T-cell (primary cell): ENCODE data around the gene TRIP13. TPM values are rescaled to one million over a fixed set of nuclear protein-coding genes. Genes with fewer than 3 reads are reported as not detected.
"Not testable (repeated sequence)": the region's sequence is repeated elsewhere in the genome, so short reads cannot be mapped to it uniquely, and the experiment has no call there.

Experiments
- ATAC-seq, 4 experiments: fragments of 200-7000 bp in 3 of 4; fragments of 150-1000 bp in 1 of 4; cut with Tn5 transposase; replicated peaks in 1 of 4; 1 replicate in 3 of 4; 2 replicates in 1 of 4; pipeline ENCODE4 v1.10.0; 2021; ENCODE audit warnings: moderate library complexity in 3 of 4, mild to moderate bottlenecking in 2 of 4, moderate number of reproducible peaks in 1 of 4
- CTCF ChIA-PET, 2 donors: fragments of 300-600 bp; sonication (Branson Sonifier 250); formaldehyde crosslinking; loops; one replicate each; lab custom pipeline; 2022; ENCODE audit warnings: antibody characterized with exemption in 2 of 2; lab: Charles Lee
- POLR2A ChIA-PET, 2 donors: fragments of 300-600 bp; sonication (Branson Sonifier 250); formaldehyde crosslinking; loops; one replicate each; lab custom pipeline; 2022; ENCODE audit warnings: antibody characterized with exemption in 2 of 2; lab: Charles Lee
- DNase-seq, 35 experiments: peaks; one replicate each; pipeline versions ENCODE4 v3.0.0 to v3.0.0-alpha.2; 2013 to 2023
- H3K27ac ChIP-seq: one replicate; pipeline ENCODE4 v1.5.1; 2013; ENCODE audit warnings: low read length
- H3K27me3 ChIP-seq, 2 experiments: replicated peaks in 1 of 2; 1 replicate in 1 of 2; 2 replicates in 1 of 2; pipeline versions ENCODE4 v1.6.1 to v1.7.0; 2013; ENCODE audit warnings: low read length in 1 of 2, mixed read lengths in 1 of 2; ENCODE audit not compliant: control insufficient read depth in 2 of 2, insufficient read depth in 2 of 2; ENCODE audit errors: extremely low read depth in 1 of 2
- H3K36me3 ChIP-seq, 2 donors: 1 replicate in 1 of 2; 2 replicates in 1 of 2; pipeline versions ENCODE4 v1.6.1 to v1.7.0; 2013; ENCODE audit warnings: low read length in 1 of 2; ENCODE audit not compliant: control insufficient read depth in 2 of 2, insufficient read depth in 1 of 2; ENCODE audit errors: extremely low read depth in 1 of 2
- H3K4me1 ChIP-seq, 2 experiments: 1 replicate in 1 of 2; 2 replicates in 1 of 2; pipeline versions ENCODE4 v1.6.1 to v1.7.0; 2013; ENCODE audit warnings: low read length in 2 of 2, mixed read lengths in 1 of 2; ENCODE audit not compliant: insufficient read depth in 2 of 2, control insufficient read depth in 1 of 2; ENCODE audit errors: extremely low read depth in 1 of 2
- H3K4me3 ChIP-seq, 2 donors: 1 replicate in 1 of 2; 2 replicates in 1 of 2; pipeline versions ENCODE4 v1.5.1 to v1.7.0; 2013; ENCODE audit warnings: mild to moderate bottlenecking in 2 of 2, low read length in 1 of 2, moderate library complexity in 1 of 2; ENCODE audit not compliant: control insufficient read depth in 1 of 2; ENCODE audit errors: extremely low read depth in 1 of 2
- H3K9me3 ChIP-seq: 2 replicates; pipeline ENCODE4 v1.7.0; 2013
- H3K27ac Mint-ChIP-seq, 2 donors: one replicate each; pipeline ENCODE4 v1.8.0; 2020 to 2021; ENCODE audit warnings: mild to moderate bottlenecking in 2 of 2, mixed read lengths in 2 of 2
- H3K27me3 Mint-ChIP-seq, 2 donors: one replicate each; pipeline ENCODE4 v1.8.0; 2021 to 2022; ENCODE audit warnings: mixed read lengths in 2 of 2
- H3K36me3 Mint-ChIP-seq: one replicate; pipeline ENCODE4 v1.8.0; 2021; ENCODE audit warnings: mixed read lengths
- H3K4me1 Mint-ChIP-seq, 3 donors: one replicate each; pipeline ENCODE4 v1.8.0; 2020 to 2022; ENCODE audit warnings: mixed read lengths in 3 of 3, mild to moderate bottlenecking in 1 of 3
- H3K4me3 Mint-ChIP-seq, 3 donors: one replicate each; pipeline ENCODE4 v1.8.0; 2020 to 2022; ENCODE audit warnings: mild to moderate bottlenecking in 3 of 3, mixed read lengths in 3 of 3, moderate library complexity in 3 of 3
- H3K9me3 Mint-ChIP-seq, 3 donors: one replicate each; pipeline ENCODE4 v1.8.0; 2020 to 2022; ENCODE audit warnings: mixed read lengths in 3 of 3
- WGBS: methylation state at CpG from one replicate; pipeline ENCODE4 v1.1.5; 2013; ENCODE audit warnings: missing lambda C conversion rate; ENCODE audit not compliant: insufficient coverage; 5-methylcytosine and 5-hydroxymethylcytosine counted together
- total RNA-seq, 35 experiments: library from RNA in 6 of 35; stranded (reverse) in 6 of 35; fragments of 120-200 nt in 1 of 35; gene quantifications; one replicate each; pipeline versions ENCODE4 v1.2.1 to v1.2.4 and lab custom pipeline; 2013 to 2026

The TRIP13 gene
- total RNA-seq, 5 donors from 2014 or later (not counting 1 experiment from before 2014, with no cell fraction given), result 0.66 to 1.3 (median 0.95) TPM

DNA sequence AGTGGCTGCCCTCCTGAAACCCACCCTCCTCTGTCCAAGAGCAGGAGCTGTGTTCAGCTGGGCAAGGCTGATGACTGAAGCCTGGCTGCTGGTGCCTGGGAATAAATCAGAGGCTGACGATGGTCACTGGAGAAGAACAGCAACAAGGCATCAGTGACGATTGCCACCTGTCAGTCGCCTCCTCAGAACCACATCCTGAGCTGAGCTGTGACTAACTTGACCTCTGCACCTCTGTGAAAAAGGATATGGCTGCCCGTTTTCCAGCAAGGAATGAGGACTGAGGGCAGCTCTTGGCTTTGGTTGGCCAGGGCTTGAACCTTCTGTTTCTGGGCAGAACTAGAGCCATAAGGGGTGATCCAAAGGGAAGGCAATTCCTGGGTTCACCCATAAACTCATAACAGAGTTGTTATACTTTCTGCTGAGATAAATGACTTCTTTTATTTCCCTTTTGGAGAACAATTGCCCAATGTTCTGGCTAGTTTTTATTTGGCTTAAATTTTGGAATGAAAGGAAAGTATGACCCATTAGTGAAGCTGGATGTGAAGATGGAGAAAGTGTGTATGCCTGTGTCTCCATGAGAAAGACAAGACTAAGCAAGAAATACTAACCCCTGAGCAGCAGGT lies 40.1 kb downstream of the TRIP13 start:
- Mint-ChIP-seq H3K36me3 (no peaks in the 10 kb centered on the region), H3K9me3 (no peaks in the 10 kb centered on the region), H3K4me1 (no peaks in the 10 kb centered on the region), H3K27me3 (peaks cover 12 to 15% of the 10 kb centered on the region in 2 donors), H3K4me3 (no peak overlapping the region), H3K27ac (no peak overlapping the region)
- Histone ChIP-seq H3K4me3 (no peak overlapping the region), H3K4me1 (no peaks in the 10 kb centered on the region), H3K36me3 (no peaks in the 10 kb centered on the region), H3K27me3 (peaks cover 0 to 14% of the 10 kb centered on the region in 2 experiments), H3K27ac (no peak overlapping the region), H3K9me3 (no peaks in the 10 kb centered on the region)
- POLR2A ChIA-PET, result no interaction called here
- ATAC-seq (no peak), DNase-seq (no peak)
- CTCF ChIA-PET, result no interaction called here
- WGBS, result 50% methylated on average over 3 of the region's 4 CpGs

DNA sequence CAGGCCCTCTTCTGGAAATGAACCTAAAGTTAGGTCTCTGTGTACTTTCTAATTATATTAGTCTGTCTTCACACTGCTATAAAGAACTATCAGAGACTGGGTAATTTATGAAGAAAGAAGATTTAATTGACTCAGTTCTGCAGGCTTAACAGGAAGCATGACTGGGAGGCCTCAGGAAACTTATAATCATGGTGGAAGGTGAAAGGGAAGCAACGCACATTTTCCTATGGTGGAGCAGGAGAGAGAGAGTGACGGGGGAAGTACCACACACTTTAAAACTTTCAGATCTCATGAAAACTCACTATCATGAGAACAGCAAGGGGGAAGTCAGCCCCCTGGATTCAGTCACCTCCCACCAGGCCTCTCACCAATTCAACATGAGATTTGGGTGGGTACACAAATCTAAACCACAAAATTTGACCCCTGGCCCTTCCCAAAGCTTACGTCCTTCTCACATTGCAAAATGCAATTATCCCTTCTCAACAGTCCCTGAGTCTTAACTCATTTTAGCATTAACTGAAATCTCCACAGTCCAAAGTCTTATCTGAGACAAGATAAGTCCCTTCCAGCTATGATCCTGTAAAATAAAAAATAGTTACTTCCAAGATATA lies 40.7 kb downstream of the TRIP13 start:
- no peaks in the 10 kb centered on the region for H3K36me3 ChIP-seq
- H3K27me3 ChIP-seq, result peaks cover 0 to 17% of the 10 kb centered on the region in 2 experiments
- H3K4me3 ChIP-seq, result no peak overlapping the region
- H3K36me3 Mint-ChIP-seq, result no peaks in the 10 kb centered on the region
- WGBS, result 100% methylated on average over 1 of the region's 3 CpGs
- H3K27me3 Mint-ChIP-seq, result peaks cover 6 to 10% of the 10 kb centered on the region in 2 donors
- no peaks in the 10 kb centered on the region for H3K9me3 ChIP-seq
- H3K27ac Mint-ChIP-seq, result no peak overlapping the region
- H3K4me1 ChIP-seq, result no peaks in the 10 kb centered on the region
- H3K27ac ChIP-seq, result no peak overlapping the region
- H3K4me1 Mint-ChIP-seq, result no peaks in the 10 kb centered on the region
- H3K4me3 Mint-ChIP-seq, result no peak overlapping the region
- H3K9me3 Mint-ChIP-seq, result no peaks in the 10 kb centered on the region
- CTCF ChIA-PET, result no interaction called here
- POLR2A ChIA-PET, result no interaction called here
- no peak for ATAC-seq
- DNase-seq, result no peak

DNA sequence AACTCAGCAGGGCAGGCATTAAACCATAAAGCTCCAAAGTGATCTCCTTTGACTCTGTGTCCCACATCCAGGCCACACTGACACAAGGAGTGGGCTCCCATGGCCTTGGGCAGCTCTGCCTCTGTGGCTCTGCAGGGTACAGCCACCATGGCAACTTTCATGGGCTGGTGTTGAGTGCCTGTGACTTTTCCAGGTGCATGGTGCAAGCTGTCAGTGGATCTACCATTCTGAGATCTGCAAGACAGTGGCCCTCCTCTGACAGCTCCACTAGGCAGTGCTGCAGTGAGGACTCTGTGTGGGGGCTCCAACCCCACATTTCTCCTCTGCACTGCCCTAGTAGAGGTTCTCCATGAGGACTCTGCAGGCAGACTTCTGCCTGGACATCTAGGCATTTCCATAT lies 41.3 kb downstream of the TRIP13 start:
- H3K9me3 ChIP-seq, H3K4me3 Mint-ChIP-seq, POLR2A ChIA-PET, H3K36me3 ChIP-seq, ATAC-seq, H3K4me1 Mint-ChIP-seq, CTCF ChIA-PET, H3K36me3 Mint-ChIP-seq, H3K9me3 Mint-ChIP-seq, H3K4me3 ChIP-seq, H3K4me1 ChIP-seq, H3K27me3 Mint-ChIP-seq, H3K27ac ChIP-seq, H3K27ac Mint-ChIP-seq: not testable (repeated sequence)
- peaks cover 0 to 19% of the 10 kb centered on the region in 2 experiments for H3K27me3 ChIP-seq
- peak in 1 of 35 experiments; percentile 4 for DNase-seq

- H3K27me3 Mint-ChIP-seq, H3K4me1 Mint-ChIP-seq, POLR2A ChIA-PET, H3K27ac ChIP-seq, H3K9me3 Mint-ChIP-seq, H3K4me3 Mint-ChIP-seq, H3K36me3 Mint-ChIP-seq, H3K27ac Mint-ChIP-seq, H3K36me3 ChIP-seq, H3K4me1 ChIP-seq, H3K4me3 ChIP-seq, DNase-seq, ATAC-seq, H3K9me3 ChIP-seq: not testable (repeated sequence)
- CTCF ChIA-PET, result interaction anchor here in 1 of 2 donors (0.7 kb wide), 1 partner anchor 122 kb away, joined by 5 read pairs; no protein-coding TSS in a partner anchor
- WGBS, result 83% methylated on average over 3 of the region's 3 CpGs
- peaks cover 0 to 19% of the 10 kb centered on the region in 2 experiments for H3K27me3 ChIP-seq
Observed at GRCh38 chr5:934381-934967, 41.8 kb downstream of the TRIP13 start.

GRCh38 chr5:935510-936084 lies 42.9 kb downstream of the TRIP13 start:
- Mint-ChIP-seq H3K4me3 (no peak overlapping the region), H3K27me3 (peaks cover 0 to 2% of the 10 kb centered on the region in 2 donors), H3K9me3 (no peaks in the 10 kb centered on the region), H3K36me3 (no peaks in the 10 kb centered on the region), H3K4me1 (no peaks in the 10 kb centered on the region), H3K27ac (no peak overlapping the region)
- POLR2A ChIA-PET, result no interaction called here
- no peaks in the 10 kb centered on the region for H3K36me3 ChIP-seq
- CTCF ChIA-PET, result no interaction called here
- ATAC-seq, result no peak
- H3K27ac ChIP-seq, result no peak overlapping the region
- H3K4me3 ChIP-seq, result no peak overlapping the region
- peaks cover 2 to 19% of the 10 kb centered on the region in 2 experiments for H3K27me3 ChIP-seq
- no peaks in the 10 kb centered on the region for H3K4me1 ChIP-seq
- WGBS, result 82% methylated on average over 4 of the region's 5 CpGs
- no peak for DNase-seq
- H3K9me3 ChIP-seq, result no peaks in the 10 kb centered on the region

DNA sequence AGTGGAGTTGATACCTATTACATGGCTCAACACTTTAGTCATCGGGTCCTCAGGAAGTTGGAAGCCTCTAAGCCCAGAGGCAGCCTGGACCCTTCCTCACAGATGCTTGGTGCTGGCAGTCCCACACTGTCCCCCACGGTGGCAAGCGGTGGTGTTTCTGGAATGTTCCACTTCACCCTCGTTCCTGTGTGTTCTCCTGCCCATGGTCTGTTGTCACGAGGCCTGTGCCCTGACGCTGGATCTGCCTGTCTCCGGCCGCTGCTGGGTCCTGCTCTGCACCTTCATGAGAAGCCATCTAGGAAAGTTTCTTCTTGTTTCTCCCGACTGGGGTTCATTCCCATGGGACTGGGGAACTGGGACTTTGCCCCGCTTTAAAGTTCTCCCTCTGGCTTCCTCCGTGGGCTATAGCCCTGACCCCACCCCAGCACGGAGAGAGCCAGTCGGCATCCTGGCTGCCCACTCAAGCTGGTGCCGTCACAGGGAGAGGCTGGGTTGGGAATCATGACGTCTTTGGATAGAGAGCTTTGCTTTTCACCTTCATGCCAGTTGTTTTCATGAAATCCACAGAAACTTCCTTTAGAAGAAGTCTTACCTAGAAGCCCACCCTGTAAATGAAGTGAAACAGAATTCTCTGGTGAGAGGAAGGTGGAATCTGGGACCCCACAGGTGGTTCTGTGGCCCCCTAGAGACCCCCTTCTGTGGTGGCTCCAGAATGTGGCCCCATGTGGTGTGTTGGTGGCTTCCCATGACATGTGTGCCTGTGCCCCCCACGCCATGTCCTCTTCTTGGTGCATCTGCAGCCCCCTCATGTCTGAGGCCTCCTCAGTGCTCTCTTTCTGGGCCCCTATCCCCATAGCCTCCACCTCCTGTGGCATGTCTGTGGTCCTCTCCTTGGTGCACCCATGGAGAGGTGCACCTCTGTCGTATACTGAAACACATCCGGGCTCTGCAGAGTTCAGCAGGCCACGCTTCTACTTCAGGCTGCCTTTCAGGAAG lies 43.8 kb downstream of the TRIP13 start:
- 92% methylated on average over 14 of the region's 19 CpGs for WGBS
- H3K27me3 ChIP-seq, result peaks cover 2 to 19% of the 10 kb centered on the region in 2 experiments
- Mint-ChIP-seq H3K9me3 (no peaks in the 10 kb centered on the region), H3K4me3 (no peak overlapping the region), H3K4me1 (no peaks in the 10 kb centered on the region), H3K36me3 (no peaks in the 10 kb centered on the region), H3K27ac (no peak overlapping the region), H3K27me3 (peaks cover 3 to 5% of the 10 kb centered on the region in 2 donors)
- no peaks in the 10 kb centered on the region for H3K9me3 ChIP-seq
- no peak for DNase-seq
- ChIA-PET CTCF (no interaction called here), POLR2A (no interaction called here)
- H3K27ac ChIP-seq, result no peak overlapping the region
- H3K36me3 ChIP-seq, result no peaks in the 10 kb centered on the region
- no peak overlapping the region for H3K4me3 ChIP-seq
- no peaks in the 10 kb centered on the region for H3K4me1 ChIP-seq
- ATAC-seq, result no peak
